ENCODE data around the gene TLR1. TPM values are rescaled to one million over a fixed set of nuclear protein-coding genes. Genes with fewer than 3 reads are reported as not detected.
A peak's percentile ranks its signal among the peaks of the same experiment; 100 is the strongest.

The TLR1 gene
- total and polyA plus RNA-seq, 7 donors: 0.22 to 4.1 (median 1.7) TPM

DNA sequence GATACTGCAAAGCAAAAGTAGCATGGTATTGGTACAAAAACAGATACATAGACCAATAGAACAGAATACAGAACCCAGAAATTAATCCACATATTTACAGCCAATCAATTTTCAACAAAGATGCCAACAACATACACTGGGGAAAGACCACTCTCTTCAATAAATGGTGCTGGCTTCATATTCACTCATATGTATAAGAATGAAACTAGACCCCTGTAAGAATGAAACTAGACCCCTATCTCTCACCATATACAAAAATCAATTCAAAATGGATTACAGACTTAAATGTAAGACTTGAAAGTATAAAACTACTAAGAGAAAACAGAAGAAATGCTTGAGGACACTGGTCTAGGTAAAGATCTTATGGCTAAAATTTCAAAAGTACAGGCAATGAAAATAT, 32.7 kb upstream of the TLR1 start:
- intact Hi-C loops (cut with DNase I): no loop called here
- Histone ChIP-seq H3K27me3 (ENCODE audit: insufficient read depth in 3 of 3, low read length in 2 of 3) (no peaks in the 10 kb centered on the region), H3K36me3 (ENCODE audit: insufficient read depth in 1 of 2, low read depth in 1 of 2) (no peaks in the 10 kb centered on the region), H3K27ac (no peak overlapping the region), H3K9me3 (peaks cover 12% of the 10 kb centered on the region), H3K4me3 (no peak overlapping the region), H3K4me1 (no peaks in the 10 kb centered on the region)
- TF ChIP-seq, protein P1, sequence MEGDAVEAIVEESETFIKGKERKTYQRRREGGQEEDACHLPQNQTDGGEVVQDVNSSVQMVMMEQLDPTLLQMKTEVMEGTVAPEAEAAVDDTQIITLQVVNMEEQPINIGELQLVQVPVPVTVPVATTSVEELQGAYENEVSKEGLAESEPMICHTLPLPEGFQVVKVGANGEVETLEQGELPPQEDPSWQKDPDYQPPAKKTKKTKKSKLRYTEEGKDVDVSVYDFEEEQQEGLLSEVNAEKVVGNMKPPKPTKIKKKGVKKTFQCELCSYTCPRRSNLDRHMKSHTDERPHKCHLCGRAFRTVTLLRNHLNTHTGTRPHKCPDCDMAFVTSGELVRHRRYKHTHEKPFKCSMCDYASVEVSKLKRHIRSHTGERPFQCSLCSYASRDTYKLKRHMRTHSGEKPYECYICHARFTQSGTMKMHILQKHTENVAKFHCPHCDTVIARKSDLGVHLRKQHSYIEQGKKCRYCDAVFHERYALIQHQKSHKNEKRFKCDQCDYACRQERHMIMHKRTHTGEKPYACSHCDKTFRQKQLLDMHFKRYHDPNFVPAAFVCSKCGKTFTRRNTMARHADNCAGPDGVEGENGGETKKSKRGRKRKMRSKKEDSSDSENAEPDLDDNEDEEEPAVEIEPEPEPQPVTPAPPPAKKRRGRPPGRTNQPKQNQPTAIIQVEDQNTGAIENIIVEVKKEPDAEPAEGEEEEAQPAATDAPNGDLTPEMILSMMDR (IDR thresholded peaks at IDR 0.05): no peak
- ATAC-seq: no peak
- no peak for DNase-seq

DNA sequence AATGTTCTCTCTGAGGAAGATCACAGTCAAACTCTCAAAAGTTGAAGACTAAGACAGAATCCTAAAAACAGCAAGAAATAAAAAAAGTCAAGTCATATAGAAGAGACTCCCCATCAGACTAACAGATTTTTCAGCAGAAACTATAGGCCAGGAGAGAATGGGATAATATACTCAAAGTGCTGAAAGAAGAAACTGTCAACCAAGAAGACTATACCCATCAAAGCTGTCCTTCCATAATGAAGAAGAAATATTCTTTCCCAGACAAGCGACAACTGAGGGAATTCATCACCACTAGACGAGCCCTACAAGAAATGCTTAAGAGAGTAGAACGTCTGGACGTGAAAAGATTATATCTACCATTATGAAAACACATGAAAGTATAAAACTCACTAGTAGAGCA, 30.0 kb upstream of the TLR1 start:
- DNase-seq (no peak), ATAC-seq (no peak)
- TF ChIP-seq, protein P1 (IDR thresholded peaks at IDR 0.05): no peak
- H3K27me3 ChIP-seq (ENCODE audit: insufficient read depth in 3 of 3, low read length in 2 of 3): no peaks in the 10 kb centered on the region
- peaks cover 12% of the 10 kb centered on the region for H3K9me3 ChIP-seq
- H3K4me1 ChIP-seq: no peaks in the 10 kb centered on the region
- no peaks in the 10 kb centered on the region for H3K36me3 ChIP-seq (ENCODE audit: insufficient read depth in 1 of 2, low read depth in 1 of 2)
- 92 to 95% (median 93%) methylated on average over 4 of the region's 4 CpGs for WGBS, 3 donors
- H3K4me3 ChIP-seq: no peak overlapping the region
- intact Hi-C loops (cut with DNase I): no loop called here
- H3K27ac ChIP-seq: no peak overlapping the region

DNA sequence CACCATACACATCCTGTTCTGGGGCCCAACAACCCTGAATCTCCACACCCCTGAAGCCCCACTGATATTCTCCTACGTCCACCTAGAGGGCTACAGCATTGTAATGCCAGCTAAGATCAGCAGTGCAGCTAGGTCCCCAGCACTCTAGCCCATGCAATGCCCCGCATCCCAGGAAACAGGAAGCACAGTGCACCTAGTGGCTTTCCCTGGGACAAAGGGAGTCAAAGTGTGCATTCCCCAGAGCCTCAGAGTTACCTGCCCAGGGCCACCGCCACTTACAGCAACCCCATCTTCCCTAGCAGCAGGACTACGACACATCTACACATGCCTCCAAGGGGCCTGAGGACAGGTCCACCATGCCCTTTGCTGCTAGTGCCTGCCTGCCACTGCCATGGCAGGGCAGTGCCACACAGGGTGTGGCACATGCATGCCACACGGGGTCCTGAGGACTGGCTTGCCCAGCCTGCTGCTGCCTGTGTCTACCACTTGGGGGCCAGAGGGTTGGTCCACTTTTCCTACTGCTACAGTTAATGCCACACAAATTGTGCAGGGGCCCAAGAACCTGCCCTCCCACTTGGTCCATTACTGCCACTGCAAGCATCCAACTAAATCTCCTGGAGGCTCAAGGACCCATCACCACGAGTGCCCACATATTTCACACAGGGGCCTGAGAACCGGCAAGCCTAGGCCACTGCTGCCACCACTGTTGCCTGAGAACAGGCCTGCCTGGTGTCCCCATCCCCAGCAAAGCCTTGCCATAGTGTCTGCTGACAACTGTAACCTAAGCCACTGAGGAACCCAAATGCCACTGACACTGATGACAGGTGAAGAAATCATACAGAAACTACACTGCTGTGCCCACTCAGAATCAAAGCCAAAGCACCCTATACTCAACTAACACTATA, 28.3 kb upstream of the TLR1 start:
- WGBS, 3 donors: 87 to 88% (median 88%) methylated on average over 7 of the region's 7 CpGs
- H3K36me3 ChIP-seq (ENCODE audit: insufficient read depth in 1 of 2, low read depth in 1 of 2): no peaks in the 10 kb centered on the region
- ATAC-seq: peak in 1 of 4 donors; percentile 32
- no peak overlapping the region for H3K4me3 ChIP-seq
- DNase-seq: no peak
- intact Hi-C loops (cut with DNase I): no loop called here
- no peaks in the 10 kb centered on the region for H3K27me3 ChIP-seq (ENCODE audit: insufficient read depth in 3 of 3, low read length in 2 of 3)
- no peaks in the 10 kb centered on the region for H3K4me1 ChIP-seq
- peaks cover 12% of the 10 kb centered on the region for H3K9me3 ChIP-seq
- no peak overlapping the region for H3K27ac ChIP-seq
- TF ChIP-seq, protein P1 (IDR thresholded peaks at IDR 0.05): no peak

DNA sequence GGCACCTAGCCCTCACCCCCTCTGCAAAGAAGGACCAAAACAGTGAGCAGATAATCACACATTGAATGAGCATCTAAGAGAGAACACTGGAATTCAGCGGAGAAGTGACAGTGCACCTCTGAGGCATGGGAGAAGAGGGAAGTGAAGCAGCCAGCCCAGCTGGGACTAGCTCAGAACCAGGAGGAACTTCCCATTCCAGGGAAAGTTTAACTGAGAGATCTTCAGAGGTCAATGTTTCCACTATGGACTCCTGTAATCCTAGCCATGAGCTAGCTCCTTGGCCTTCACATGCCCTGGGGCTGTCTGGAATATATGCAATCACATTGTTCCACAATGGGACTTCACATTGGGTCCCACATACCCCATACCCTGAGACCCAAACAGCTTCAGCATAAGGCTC, 27.6 kb upstream of the TLR1 start:
- Histone ChIP-seq H3K36me3 (ENCODE audit: insufficient read depth in 1 of 2, low read depth in 1 of 2) (no peaks in the 10 kb centered on the region), H3K4me3 (no peak overlapping the region), H3K27me3 (ENCODE audit: insufficient read depth in 3 of 3, low read length in 2 of 3) (no peaks in the 10 kb centered on the region), H3K27ac (no peak overlapping the region), H3K4me1 (no peaks in the 10 kb centered on the region), H3K9me3 (peaks cover 12% of the 10 kb centered on the region)
- ATAC-seq (no peak), DNase-seq (no peak)
- intact Hi-C loops (cut with DNase I): no loop called here
- 92 to 95% (median 94%) methylated on average over 1 of the region's 1 CpG for WGBS, 3 donors
- TF ChIP-seq, protein P1 (IDR thresholded peaks at IDR 0.05): no peak

DNA sequence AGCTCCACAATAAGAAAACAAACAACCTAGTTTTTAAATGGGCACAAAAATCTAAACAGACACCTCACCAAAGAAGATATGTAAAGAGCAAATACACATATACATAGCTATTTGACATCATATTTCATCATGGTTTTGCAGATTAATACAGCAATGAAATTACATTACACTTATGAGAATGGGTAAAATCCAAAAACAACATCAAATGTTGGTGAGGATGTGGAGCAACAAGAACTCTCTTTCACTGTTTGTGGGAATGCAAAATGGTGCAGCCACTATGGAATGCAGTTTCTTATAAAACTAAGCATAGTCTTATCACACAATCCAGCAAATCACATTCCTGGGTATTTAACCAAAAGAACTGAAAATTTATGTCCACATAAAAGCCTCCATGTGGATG, 27.1 kb upstream of the TLR1 start:
- Histone ChIP-seq H3K27ac (no peak overlapping the region), H3K36me3 (ENCODE audit: insufficient read depth in 1 of 2, low read depth in 1 of 2) (no peaks in the 10 kb centered on the region), H3K9me3 (peaks cover 12% of the 10 kb centered on the region), H3K4me1 (no peaks in the 10 kb centered on the region), H3K27me3 (ENCODE audit: insufficient read depth in 3 of 3, low read length in 2 of 3) (no peaks in the 10 kb centered on the region), H3K4me3 (no peak overlapping the region)
- TF ChIP-seq, protein P1 (IDR thresholded peaks at IDR 0.05): no peak
- DNase-seq (no peak), ATAC-seq (no peak)
- intact Hi-C loops (cut with DNase I): no loop called here
